Kidney glomerular epithelial cell (primary cell): ENCODE results near the gene MYO1D.
"Not testable (repeated sequence)": the region's sequence is repeated elsewhere in the genome, so short reads cannot be mapped to it uniquely, and the experiment has no call there.

Source experiments
- DNase-seq: peaks from one replicate; lab custom pipeline; 2025; lab: John Stamatoyannopoulos, UW

Gene MYO1D

GRCh38 chr17:32774695-32775084, 102.2 kb downstream of the MYO1D start:
- DNase-seq: no peak

GRCh38 chr17:32773856-32774694, 102.8 kb downstream of the MYO1D start:
- DNase-seq: no peak

- DNase-seq: peak; percentile 55
These were observed 104.4 kb downstream of the MYO1D start for GRCh38 chr17:32772453-32773025.

- DNase-seq: peak; percentile 35
These were observed 105.5 kb downstream of the MYO1D start for GRCh38 chr17:32771396-32771795.

- no peak for DNase-seq
These were observed 107.1 kb downstream of the MYO1D start for GRCh38 chr17:32769846-32770245.

- no peak for DNase-seq
These were observed 113.0 kb downstream of the MYO1D start for GRCh38 chr17:32763855-32764439.

GRCh38 chr17:32759476-32759875, 117.4 kb downstream of the MYO1D start:
- no peak for DNase-seq

- DNase-seq: peak; percentile 13
These were observed 119.0 kb downstream of the MYO1D start for GRCh38 chr17:32757963-32758362.

- no peak for DNase-seq
These were observed 120.2 kb downstream of the MYO1D start for GRCh38 chr17:32756696-32757095.

- DNase-seq: peak; percentile 81
These were observed 121.7 kb downstream of the MYO1D start for GRCh38 chr17:32755045-32755805.

GRCh38 chr17:32752934-32753333, 124.0 kb downstream of the MYO1D start:
- no peak for DNase-seq

- DNase-seq: no peak
These were observed 129.1 kb downstream of the MYO1D start for GRCh38 chr17:32747856-32748255.

- DNase-seq: no peak
These were observed 130.2 kb downstream of the MYO1D start for GRCh38 chr17:32746698-32747097.

- DNase-seq: no peak
These were observed 130.6 kb downstream of the MYO1D start for GRCh38 chr17:32746280-32746679.

GRCh38 chr17:32742681-32743538, 134.0 kb downstream of the MYO1D start:
- DNase-seq: no peak

- DNase-seq: no peak
These were observed 135.5 kb downstream of the MYO1D start for GRCh38 chr17:32741381-32741780.

GRCh38 chr17:32739722-32740121, 137.2 kb downstream of the MYO1D start:
- DNase-seq: no peak

GRCh38 chr17:32739151-32739550, 137.8 kb downstream of the MYO1D start:
- DNase-seq: not testable (repeated sequence)

GRCh38 chr17:32733401-32733800, 143.5 kb downstream of the MYO1D start:
- DNase-seq: no peak

GRCh38 chr17:32732900-32733299, 144.0 kb downstream of the MYO1D start:
- no peak for DNase-seq

GRCh38 chr17:32732296-32732642, 144.7 kb downstream of the MYO1D start:
- DNase-seq: no peak
